Duodenal mucosa (tissue), 2 donors: ENCODE measurements around the gene FNIP1.

Experiments used
- H3K27ac ChIP-seq: one replicate; pipeline ENCODE4 v1.7.0; 2013; ENCODE audit warnings: low read depth, low read length
- H3K27me3 ChIP-seq, 2 donors: one replicate each; pipeline ENCODE4 v1.7.0; 2013; ENCODE audit warnings: low read length in 2 of 2, control low read depth in 1 of 2; ENCODE audit not compliant: insufficient read depth in 2 of 2, control insufficient read depth in 1 of 2
- H3K36me3 ChIP-seq, 2 donors: one replicate each; pipeline ENCODE4 v1.7.0; 2013; ENCODE audit warnings: low read length in 2 of 2, control low read depth in 1 of 2; ENCODE audit not compliant: insufficient read depth in 2 of 2, control insufficient read depth in 1 of 2
- H3K4me1 ChIP-seq, 2 donors: one replicate each; pipeline ENCODE4 v1.7.0; 2013; ENCODE audit warnings: low read length in 2 of 2, control low read depth in 1 of 2; ENCODE audit not compliant: insufficient read depth in 2 of 2, control insufficient read depth in 1 of 2
- H3K4me3 ChIP-seq, 2 donors: one replicate each; pipeline ENCODE4 v1.7.0; 2013; ENCODE audit warnings: low read length in 2 of 2, low read depth in 1 of 2
- H3K9ac ChIP-seq, 2 donors: one replicate each; pipeline ENCODE4 v1.7.0; 2013; ENCODE audit warnings: low read length in 2 of 2, low read depth in 1 of 2
- H3K9me3 ChIP-seq, 2 donors: one replicate each; pipeline ENCODE4 v1.7.0; 2013; ENCODE audit warnings: low read length in 2 of 2, control low read depth in 1 of 2; ENCODE audit not compliant: control insufficient read depth in 1 of 2

FNIP1 gene

GRCh38 chr5:131654309-131654708 is 142.5 kb downstream of the FNIP1 start:
- Histone ChIP-seq H3K4me3 (no peak overlapping the region), H3K27me3 (no peaks in the 10 kb centered on the region), H3K9me3 (no peaks in the 10 kb centered on the region), H3K4me1 (peaks cover 0 to 3% of the 10 kb centered on the region in 2 donors), H3K36me3 (peaks cover 9 to 29% of the 10 kb centered on the region in 2 donors), H3K27ac (no peak overlapping the region), H3K9ac (no peak overlapping the region)

- Histone ChIP-seq H3K27ac (no peak overlapping the region), H3K27me3 (no peaks in the 10 kb centered on the region), H3K9me3 (no peaks in the 10 kb centered on the region), H3K9ac (no peak overlapping the region), H3K36me3 (peaks cover 6 to 43% of the 10 kb centered on the region in 2 donors), H3K4me1 (no peaks in the 10 kb centered on the region), H3K4me3 (no peak overlapping the region)
Measured at GRCh38 chr5:131649161-131649560, 147.7 kb downstream of the FNIP1 start.

GRCh38 chr5:131647048-131647769 is 149.6 kb downstream of the FNIP1 start:
- Histone ChIP-seq H3K27me3 (no peaks in the 10 kb centered on the region), H3K4me3 (no peak overlapping the region), H3K36me3 (peaks cover 6 to 35% of the 10 kb centered on the region in 2 donors), H3K9ac (no peak overlapping the region), H3K4me1 (no peaks in the 10 kb centered on the region), H3K9me3 (no peaks in the 10 kb centered on the region), H3K27ac (no peak overlapping the region)

- H3K4me3 ChIP-seq: no peak overlapping the region
- no peak overlapping the region for H3K9ac ChIP-seq
- H3K4me1 ChIP-seq: no peaks in the 10 kb centered on the region
- peaks cover 0 to 20% of the 10 kb centered on the region in 2 donors for H3K36me3 ChIP-seq
- H3K27me3 ChIP-seq: no peaks in the 10 kb centered on the region
- H3K9me3 ChIP-seq: no peaks in the 10 kb centered on the region
- H3K27ac ChIP-seq: no peak overlapping the region
Measured at GRCh38 chr5:131644822-131645221, 152.0 kb downstream of the FNIP1 start.

- no peaks in the 10 kb centered on the region for H3K4me1 ChIP-seq
- no peak overlapping the region for H3K27ac ChIP-seq
- no peaks in the 10 kb centered on the region for H3K27me3 ChIP-seq
- H3K36me3 ChIP-seq: peaks cover 0 to 20% of the 10 kb centered on the region in 2 donors
- no peak overlapping the region for H3K4me3 ChIP-seq
- no peak overlapping the region for H3K9ac ChIP-seq
- no peaks in the 10 kb centered on the region for H3K9me3 ChIP-seq
Measured at GRCh38 chr5:131644370-131644769, 152.4 kb downstream of the FNIP1 start.

- no peaks in the 10 kb centered on the region for H3K9me3 ChIP-seq
- peaks cover 0 to 5% of the 10 kb centered on the region in 2 donors for H3K4me1 ChIP-seq
- no peak overlapping the region for H3K27ac ChIP-seq
- no peak overlapping the region for H3K9ac ChIP-seq
- no peaks in the 10 kb centered on the region for H3K27me3 ChIP-seq
- peaks cover 0 to 13% of the 10 kb centered on the region in 2 donors for H3K36me3 ChIP-seq
- no peak overlapping the region for H3K4me3 ChIP-seq
Measured at GRCh38 chr5:131641494-131641893, 155.3 kb downstream of the FNIP1 start.

- Histone ChIP-seq H3K27ac (no peak overlapping the region), H3K4me1 (peaks cover 0 to 10% of the 10 kb centered on the region in 2 donors), H3K36me3 (peaks cover 0 to 8% of the 10 kb centered on the region in 2 donors), H3K9ac (no peak overlapping the region), H3K4me3 (no peak overlapping the region), H3K9me3 (no peaks in the 10 kb centered on the region), H3K27me3 (no peaks in the 10 kb centered on the region)
Measured at GRCh38 chr5:131640043-131640856, 156.6 kb downstream of the FNIP1 start.

GRCh38 chr5:131639148-131639547 is 157.7 kb downstream of the FNIP1 start:
- Histone ChIP-seq H3K9ac (no peak overlapping the region), H3K36me3 (no peaks in the 10 kb centered on the region), H3K27me3 (no peaks in the 10 kb centered on the region), H3K9me3 (no peaks in the 10 kb centered on the region), H3K4me1 (peaks cover 0 to 12% of the 10 kb centered on the region in 2 donors), H3K27ac (no peak overlapping the region), H3K4me3 (no peak overlapping the region)

- no peak overlapping the region for H3K4me3 ChIP-seq
- no peaks in the 10 kb centered on the region for H3K9me3 ChIP-seq
- H3K36me3 ChIP-seq: no peaks in the 10 kb centered on the region
- peaks cover 2 to 19% of the 10 kb centered on the region in 2 donors for H3K4me1 ChIP-seq
- H3K27me3 ChIP-seq: no peaks in the 10 kb centered on the region
- H3K27ac ChIP-seq: no peak overlapping the region
- H3K9ac ChIP-seq: no peak overlapping the region
Measured at GRCh38 chr5:131637694-131638093, 159.1 kb downstream of the FNIP1 start.
